ENCODE data around the gene PPP1R3F.
A peak's percentile ranks its signal among the peaks of the same experiment; 100 is the strongest.
"Not testable (repeated sequence)": the region's sequence is repeated elsewhere in the genome, so short reads cannot be mapped to it uniquely, and the experiment has no call there.

PPP1R3F gene

DNA sequence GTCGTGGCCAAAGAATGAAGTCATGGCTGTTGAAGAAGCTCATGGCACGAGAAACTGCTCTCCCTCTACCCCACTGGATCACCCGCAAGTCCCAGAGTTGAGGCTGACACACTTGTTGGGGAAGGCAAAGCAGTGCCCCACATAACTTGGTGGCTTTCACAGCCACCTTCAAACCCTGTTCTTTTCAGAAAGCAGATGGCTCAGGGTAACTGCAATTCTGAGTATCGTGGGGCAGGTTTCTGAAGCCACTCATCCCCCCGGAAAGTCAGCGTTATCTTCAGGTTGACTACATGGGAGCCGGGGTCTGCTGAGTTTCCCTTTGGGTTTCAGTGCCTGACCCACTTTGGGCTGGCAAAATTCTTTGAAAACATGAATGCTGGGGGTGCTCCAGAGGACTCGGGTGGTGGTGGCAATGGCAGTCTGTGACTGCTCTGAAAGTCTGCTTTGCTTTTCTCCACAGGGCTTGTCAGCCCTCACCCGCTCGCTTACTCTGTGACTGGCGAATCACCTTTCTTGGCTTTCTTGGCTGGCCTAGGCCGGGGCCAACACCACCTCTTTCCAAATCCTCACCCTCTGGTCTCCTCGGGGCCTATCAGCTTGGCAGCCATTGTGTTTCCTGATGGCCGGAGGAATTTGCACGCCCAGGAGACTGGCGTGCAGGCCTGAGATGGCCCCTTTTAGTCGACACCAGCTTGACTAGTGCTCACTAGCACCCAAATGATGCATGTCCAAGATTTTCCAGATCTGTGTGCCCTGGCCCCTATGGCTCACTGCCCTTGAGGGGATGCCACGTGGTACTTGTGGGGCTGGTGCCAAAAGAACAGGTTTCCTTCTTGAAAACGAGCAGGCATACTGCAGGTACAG is 7.3 kb downstream of the PPP1R3F start:
- no peak for FAIRE-seq

DNA sequence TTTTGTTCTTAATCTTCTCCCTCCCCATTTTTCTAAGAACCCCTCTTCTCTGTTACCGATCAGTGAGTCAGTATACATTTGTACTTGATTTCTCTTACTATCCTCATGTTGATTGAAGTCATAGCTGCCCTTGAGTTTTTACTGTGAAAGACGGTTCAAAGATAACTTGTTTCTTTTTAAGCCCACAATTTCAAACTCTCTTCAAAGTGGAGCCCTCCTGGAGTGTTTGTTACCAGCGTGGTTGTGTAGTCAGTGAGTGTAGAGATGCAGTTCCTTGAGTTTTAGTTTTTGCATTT is 7.9 kb downstream of the PPP1R3F start:
- no peak for FAIRE-seq

DNA sequence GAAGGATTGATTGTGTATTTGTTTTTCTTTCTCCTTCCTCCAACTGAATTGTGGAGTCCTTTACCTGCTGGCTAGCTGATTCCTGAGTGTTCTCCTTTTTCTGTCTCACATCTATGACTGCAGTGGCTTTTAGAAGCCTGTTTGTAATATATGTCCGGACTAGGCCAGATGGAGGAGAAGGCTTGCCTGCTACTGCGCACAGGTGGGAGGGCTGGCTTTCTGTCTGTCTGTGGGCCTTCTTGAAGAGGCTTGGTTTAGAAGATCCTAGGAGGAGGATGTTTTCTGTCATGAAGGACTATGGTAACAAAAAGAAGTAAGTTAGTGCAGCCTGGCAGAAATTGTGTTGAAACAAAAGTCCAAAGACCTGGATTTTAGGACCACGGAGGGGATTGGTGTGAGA is 8.5 kb downstream of the PPP1R3F start:
- no peak for FAIRE-seq

DNA sequence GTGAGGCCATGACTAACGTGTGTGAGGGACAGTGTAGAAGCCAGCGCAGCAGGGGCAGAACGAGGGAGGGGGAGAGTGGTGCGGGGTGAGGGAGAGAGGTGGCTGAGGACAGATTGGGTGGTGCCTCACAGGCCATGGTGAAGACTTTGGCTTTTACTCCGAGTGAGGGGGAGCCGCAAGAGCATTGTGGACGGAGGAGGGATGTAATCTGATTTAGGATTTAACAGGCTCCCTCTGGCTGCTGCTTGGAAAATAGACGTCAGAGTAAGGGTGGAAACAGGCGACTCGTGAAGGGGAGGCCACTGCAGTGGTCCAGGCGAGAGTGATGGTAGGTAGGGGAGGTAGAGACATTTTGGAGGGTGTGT is 13.0 kb downstream of the PPP1R3F start:
- FAIRE-seq, result no peak

DNA sequence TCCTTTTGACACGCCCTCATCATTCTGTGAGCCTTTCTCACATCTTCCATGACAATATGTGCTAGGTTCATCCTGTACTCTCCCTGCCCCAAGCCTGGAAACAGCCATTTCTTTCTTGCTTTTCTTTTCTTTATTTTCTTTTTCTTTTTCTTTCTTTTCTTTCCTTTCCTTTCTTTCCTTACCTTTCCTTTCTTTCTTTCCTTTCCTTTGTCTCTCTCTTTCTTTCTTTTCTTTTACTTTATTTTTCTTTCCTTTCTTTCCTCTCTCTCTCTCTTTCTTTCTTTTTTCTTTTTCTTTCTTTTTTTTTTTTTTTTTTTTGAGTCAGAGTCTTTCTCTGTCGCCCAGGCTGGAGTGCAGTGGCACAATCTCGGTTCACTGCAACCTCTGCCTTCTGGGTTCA is 14.6 kb downstream of the PPP1R3F start:
- FAIRE-seq, result no peak

DNA sequence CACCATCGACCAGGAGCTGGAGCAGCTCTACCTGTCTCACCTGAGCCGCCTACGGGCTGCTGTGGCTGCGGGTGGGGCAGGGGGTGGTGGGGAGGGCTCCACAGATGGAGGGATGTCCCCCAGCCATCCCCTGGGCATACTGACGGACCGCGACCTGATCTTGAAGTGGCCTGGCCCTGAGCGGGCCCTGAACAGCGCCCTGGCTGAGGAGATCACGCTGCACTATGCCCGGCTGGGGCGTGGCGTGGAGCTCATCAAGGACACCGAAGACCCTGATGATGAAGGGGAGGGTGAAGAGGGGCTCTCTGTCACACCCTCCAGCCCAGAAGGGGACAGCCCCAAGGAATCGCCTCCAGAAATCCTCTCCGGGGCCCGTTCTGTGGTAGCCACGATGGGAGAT is 16.5 kb downstream of the PPP1R3F start:
- no peak for FAIRE-seq

DNA sequence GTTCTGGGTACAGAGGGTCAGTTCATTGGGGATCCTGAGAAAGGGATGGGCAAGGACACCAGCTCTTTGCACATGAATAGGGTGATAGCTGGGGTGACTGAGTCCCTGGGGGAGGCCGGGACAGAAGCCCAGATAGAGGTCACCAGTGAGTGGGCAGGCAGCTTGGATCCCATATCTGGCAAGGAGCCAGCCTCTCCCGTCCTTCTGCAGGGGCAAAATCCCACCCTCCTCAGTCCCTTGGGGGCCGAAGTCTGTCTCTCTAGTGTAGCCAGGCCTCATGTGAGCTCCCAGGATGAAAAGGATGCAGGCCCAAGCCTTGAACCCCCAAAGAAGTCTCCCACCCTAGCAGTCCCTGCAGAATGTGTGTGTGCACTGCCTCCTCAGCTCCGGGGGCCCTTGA is 17.0 kb downstream of the PPP1R3F start:
- no peak for FAIRE-seq

DNA sequence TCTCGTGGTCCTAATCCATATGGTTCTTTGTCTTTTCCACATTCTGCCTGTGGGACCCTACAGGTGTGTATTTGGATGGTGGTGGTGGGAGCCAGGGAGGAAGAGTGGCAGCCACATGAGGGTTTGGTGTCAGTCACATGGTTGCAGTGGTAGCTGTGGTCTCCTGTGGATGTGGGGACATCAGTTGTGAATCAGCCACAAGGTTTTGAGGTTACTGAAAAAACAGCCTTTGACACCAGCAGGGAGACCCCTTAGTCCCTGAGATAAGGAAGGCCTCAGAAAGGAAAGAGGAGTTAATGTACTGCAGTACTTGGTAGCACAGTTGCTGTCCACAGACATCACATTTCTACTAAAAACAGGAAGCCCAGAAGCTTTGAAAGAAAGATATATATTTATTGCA is 18.1 kb downstream of the PPP1R3F start:
- FAIRE-seq, result no peak

DNA sequence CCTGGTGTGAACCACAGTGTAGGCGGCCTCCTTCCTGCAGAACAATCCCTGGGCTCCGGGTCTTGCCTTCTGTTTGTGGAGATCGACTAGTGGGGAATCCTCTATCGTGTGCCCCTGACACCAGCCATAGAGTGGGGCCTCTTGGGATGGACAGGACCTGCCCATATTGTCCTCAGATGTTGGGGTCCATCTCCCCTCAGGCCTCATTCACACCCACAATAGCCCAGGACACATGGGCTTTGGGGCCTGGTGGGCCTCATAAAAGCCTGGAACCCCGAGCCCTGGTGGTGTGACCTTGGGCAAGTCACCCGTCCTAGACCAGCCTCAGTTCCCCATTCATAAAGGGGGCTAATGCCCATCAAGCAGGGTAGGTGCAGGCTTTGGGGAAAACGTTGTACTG is 20.6 kb downstream of the PPP1R3F start:
- FAIRE-seq, result no peak

DNA sequence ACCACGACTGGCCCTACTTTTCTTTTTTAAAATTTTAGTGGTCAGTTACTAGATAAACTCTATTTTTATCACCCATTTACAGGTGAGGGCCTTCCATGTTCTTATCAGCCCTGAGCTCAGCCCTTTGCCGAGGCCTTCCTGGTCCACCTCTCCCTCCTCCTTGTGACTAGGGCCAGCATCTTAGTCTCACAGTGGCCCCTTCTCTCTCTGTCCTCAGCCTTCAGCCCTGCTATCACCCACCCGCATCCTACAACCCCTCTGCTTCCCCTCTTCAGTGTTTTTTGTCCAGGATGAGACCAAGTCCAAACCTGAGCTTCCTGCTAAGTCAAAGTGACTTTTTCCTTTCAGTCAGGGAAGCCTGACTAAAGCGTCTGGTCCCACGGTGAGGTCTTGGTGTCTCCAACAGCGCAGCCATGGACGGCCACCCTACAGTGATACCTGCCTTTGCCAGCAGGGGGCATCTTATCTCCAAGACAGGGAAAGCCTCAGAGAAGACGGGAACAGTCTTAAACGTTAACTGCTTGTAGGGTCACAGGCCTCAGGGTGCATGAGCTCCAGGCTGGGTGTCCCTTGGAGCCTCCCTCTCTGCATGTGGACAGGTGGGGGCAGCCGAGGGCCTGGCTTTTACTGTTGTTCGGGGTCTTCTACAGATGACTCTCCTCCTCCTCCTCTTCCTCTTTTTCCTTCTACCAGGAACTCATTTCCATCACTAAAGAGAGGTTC is 22.2 kb downstream of the PPP1R3F start:
- FAIRE-seq, result no peak

DNA sequence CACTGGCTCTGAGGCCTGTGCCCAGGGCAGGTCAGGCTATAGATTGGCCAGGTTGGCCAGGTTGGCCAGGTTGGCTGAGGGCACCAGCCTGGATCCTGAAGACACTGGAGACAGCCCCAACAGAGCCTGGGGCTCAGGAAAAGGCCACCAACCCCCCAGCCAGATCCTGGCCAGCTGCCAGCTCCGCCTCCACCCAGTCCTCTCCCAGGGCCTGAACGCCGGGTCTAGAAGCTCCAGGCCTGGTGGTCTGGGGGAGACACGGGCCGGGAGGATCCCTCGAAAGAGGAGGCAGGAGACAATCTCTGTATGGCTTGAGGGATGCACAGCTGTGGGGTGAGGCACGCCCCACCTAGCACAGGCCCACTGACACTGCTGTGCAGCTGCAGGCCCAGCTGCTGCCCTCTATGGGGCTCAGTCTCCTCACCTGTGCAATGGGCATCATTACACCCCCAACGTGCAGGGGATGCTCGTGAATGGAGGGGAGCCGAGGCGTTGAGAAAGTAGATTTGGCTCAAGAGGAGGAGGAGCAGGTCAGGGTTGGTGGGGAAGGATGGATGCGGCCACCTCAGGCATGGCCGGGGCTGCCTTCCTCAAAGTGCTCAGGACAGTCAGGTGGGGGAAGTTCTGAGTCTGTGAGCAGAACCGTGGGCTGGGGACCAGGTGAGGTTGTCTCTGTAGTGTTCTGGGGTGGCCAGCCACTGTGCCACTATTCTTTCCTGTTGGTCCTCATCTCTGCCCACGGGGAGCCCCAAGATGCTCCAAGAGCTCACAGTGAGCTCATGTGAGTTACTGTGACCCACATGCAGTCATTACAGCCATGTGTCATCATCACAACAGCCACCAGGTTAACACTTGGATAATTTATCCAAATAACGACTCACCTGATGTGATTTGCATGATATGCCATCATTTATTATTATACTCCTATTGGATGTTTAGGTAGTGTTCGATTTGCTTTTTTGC is 23.1 kb downstream of the PPP1R3F start:
- no peak for FAIRE-seq

DNA sequence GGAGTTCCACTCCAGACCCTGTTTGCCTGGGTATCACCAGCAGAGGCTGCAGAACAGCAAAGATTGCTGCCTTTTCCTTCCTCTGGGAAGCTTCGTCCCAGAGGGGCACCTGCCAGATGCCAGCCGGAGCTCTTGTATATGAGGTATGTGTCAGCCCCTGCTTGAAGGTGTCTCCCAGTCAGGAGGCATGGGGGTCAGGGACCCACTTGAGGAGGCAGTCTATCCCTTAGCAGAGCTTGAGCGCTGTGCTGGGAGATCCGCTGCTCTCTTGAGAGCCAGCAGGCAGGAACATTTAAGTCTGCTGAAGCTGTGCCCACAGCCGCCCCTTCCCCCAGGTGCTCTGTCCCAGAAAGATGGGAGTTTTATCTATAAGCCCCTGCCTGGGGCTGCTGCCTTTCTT is 29.7 kb downstream of the PPP1R3F start:
- FAIRE-seq, result not testable (repeated sequence)

DNA sequence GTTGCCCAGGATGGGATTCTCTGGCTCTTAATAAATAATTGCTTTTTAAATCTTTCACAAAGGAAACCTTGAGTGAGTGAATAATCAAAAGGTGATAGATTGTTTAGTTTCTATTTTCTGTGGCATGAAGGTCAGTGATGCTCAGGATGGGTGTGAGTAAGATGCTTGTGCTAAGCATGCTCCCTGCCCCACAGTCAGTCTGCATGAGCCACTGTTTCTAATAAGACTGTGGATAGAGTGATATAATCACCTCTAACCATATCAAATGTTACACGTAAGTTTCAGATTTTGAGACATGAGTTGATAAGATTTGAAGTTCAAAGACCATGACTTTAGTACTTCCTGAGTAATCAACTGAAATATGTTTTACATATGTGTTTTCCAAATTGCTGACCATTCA is 31.1 kb downstream of the PPP1R3F start:
- no peak for FAIRE-seq

DNA sequence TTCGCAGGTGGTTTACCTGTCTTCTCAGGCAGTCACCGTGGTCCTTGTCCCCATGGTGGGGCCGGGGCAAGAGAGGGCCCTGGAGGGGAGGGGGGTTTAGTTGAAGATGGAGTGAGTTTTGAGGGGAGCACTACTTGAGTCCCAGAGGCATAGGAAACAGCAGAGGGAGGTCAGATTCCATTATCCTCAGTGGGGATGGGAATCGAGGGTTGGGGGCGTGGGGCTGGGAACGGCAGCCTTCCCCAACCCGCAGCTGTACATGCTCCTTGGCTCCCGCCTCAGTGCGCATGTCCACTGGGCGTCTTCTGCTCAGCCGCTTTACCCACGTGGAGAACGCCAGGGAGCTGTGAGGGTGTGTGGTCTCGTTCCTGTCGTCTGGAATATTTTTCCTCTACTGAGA is 33.8 kb downstream of the PPP1R3F start, which contains the start of gene GAGE10:
GAGE10 (plus strand) TSS at position 301 of the 400 bp plus-strand sequence. CDS start 1,214 bp downstream, outside the sequence.
- FAIRE-seq, result no peak

DNA sequence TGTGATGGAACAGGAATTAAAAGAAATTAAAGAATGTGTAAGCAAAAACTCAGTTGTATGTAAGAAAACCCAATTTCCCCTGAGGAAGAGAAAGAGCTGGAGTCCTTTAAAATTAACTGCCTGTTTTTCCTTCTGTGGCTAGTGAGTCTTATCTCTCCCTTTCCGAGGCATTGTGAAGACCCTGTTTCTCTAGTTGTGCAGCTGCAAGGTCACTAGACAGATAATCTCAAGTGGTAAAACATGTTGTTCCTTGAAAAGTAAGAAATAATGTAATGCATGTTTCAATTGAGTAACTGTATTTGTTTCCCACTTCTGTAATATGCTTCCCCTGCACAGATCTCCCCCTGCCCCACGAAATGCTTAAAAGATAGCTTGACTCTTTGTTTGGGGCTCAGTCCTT is 38.2 kb downstream of the PPP1R3F start:
- FAIRE-seq, result not testable (repeated sequence)

DNA sequence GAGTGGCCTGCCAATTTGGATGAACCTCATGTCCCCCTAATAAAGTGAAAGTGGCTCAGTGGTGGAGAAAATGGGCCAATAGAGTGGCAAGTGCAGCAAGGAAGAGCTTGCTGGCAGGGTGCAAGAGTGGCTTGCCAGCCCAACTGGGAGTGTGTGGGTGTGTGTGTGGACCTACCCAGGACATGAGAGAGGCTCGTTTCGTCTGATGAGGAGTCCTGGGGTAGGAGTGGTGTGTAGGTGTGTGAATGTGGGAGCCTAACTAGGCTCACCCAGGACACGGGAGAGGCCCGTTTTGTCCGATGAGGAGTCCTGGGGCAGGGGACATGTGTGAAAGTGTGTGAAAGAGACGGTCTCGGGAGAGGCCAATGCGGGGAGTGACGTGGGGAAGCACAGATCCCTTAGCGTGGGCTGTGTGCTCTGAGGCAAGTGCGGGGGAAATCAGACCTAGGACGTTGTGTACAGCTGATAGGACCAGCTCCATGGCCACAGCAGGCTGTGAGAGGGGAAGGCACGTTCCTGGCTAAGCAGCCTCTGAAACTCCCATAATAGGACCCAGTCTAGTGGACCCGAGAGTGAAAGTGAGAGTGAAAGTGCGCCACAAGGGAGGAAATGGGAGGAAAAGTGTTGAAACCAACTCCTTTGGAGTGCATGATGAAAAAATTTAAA is 39.1 kb downstream of the PPP1R3F start:
- FAIRE-seq, result no peak

DNA sequence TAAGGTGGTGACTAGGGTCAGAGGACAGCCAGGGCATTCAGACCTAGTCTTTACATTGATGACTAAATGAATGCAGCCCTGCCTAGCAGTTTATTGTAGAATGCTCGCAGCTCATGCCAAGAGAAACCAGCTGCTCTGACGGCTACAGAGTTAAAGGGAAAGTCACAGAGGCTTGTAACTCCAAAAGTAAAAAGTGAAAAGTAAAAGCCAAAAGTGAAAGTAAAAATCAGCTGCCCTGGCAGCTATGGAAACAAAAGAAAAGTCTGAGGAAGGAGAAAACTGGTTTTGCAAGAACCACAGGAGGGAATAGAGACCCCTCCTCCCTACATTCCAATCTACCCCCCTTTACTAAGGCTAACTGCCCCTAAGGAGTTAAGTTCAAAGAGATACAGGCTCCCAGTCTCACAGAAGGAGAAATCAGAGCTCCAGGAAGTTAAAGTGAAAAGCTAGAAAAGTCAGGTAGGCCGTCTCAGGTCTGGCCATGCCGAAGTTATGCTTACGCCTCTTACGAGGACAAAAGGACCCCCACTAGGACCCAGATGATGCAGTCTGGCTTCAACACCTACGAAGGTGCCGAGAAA is 39.9 kb downstream of the PPP1R3F start:
- FAIRE-seq, result peak; percentile 73

DNA sequence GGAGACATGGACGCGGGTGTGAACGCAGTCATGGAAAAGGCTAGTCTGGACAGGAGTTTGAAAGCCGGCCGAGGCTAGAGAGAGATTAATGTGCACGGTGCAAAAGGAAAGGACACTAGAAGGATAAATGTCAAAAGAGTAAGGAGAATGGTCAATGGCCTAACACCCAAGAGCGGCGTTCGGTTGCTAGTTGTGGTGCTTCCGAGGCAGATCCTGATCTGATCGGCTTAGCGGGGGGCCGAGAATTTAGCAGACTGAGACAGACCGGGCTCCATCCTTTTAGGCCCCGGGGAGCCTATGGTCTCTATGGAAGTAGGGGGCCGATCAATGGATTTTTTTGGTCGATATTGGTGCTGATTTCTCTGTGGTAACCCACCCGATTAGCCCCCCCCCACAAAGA is 40.8 kb downstream of the PPP1R3F start:
- no peak for FAIRE-seq

DNA sequence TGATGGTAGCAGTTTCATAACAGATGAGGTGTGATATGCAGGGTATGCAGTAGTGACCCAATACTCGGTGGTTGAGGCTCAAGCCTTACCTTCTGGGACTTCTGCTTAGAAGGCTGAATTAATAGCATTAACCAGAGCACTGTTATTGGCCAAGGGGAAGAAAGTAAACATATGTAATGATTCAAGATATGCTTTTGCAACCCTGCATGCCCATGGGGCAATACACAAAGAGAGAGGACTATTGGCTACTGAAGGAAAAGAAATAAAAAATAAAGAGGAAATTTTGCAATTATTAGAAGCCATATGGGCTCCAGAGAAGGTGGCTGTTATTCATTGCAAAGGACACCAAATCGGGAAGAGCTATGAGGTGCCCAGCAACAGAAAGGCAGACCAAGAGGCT is 42.6 kb downstream of the PPP1R3F start:
- FAIRE-seq, result no peak

DNA sequence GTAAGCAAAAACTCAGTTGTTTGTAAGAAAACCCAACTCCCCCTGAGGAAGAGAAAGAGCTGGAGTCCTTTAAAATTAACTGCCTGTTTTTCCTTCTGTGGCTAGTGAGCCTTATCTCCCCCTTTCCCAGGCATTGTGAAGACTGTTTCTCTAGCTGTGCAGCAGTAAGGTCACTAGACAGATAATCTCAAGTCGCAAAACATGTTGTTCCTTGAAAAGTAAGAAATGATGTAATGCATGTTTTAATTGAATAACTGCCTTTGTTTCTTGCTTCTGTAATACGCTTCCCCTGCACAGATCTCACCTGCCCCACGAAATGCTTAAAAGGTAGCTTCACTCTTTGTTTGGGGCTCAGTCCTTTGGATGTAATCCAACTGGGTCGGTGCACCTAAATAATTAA is 46.5 kb downstream of the PPP1R3F start:
- no peak for FAIRE-seq

DNA sequence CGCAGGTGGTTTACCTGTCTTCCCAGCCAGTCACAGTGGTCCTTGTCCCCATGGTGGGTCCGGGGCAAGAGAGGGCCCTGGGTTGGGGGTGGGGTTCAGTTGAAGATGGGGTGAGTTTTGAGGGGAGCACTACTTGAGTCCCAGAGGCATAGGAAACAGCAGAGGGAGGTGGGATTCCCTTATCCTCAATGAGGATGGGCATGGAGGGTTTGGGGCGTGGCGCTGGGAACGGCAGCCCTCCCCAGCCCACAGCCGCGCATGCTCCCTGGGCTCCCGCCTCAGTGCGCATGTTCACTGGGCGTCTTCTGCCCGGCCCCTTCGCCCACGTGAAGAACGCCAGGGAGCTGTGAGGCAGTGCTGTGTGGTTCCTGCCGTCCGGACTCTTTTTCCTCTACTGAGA is 52.1 kb downstream of the PPP1R3F start, which contains the start of gene GAGE12J:
GAGE12J (plus strand) TSS at position 301 of the 400 bp plus-strand sequence. CDS start 1,157 bp downstream, outside the sequence.
- not testable (repeated sequence) for FAIRE-seq

DNA sequence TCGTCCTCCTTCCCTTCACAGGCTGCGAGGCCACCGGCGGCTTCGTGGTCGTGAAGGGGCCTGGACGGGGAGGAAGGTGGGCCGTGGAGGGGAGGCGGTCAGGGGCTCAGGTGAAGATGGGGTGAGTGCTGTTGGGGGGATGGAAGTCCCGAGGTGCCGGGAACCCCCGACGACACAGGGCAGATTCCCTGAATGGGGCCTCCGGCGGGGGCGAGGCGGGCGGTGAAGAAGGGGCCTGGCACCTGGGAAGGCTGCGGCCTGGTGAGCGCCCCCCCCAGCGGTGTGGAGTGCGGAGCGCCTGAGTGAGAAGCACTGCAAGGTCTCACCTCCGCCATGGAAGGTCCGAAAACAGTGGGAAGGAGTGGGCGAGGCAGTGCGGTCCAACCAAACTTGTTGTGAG is 52.7 kb downstream of the PPP1R3F start:
- not testable (repeated sequence) for FAIRE-seq
